MM.1S (cell line): ENCODE data around the gene NOS3.

Experiments used
- DNase-seq: peaks from one replicate; pipeline ENCODE4 v3.0.0-alpha.2; 2015
- H2AFZ ChIP-seq: fragments of 300-600 bp; sonication (generic); 2 replicates; pipeline ENCODE4 v1.6.0; 2016; ENCODE audit warnings: antibody characterized with exemption, low read length
- H3F3A ChIP-seq: fragments of 300-600 bp; sonication (generic); 2 replicates; pipeline ENCODE4 v1.6.1; 2016; ENCODE audit warnings: mild to moderate bottlenecking, antibody characterized with exemption, low read length, moderate library complexity, mixed read lengths; ENCODE audit not compliant: insufficient read depth
- H3K27ac ChIP-seq: fragments of 300-600 bp; sonication (generic); 2 replicates; pipeline ENCODE4 v1.5.1; 2016; ENCODE audit warnings: mild to moderate bottlenecking, low read length
- H3K27me3 ChIP-seq: fragments of 300-600 bp; sonication (generic); replicated peaks from 2 replicates; pipeline ENCODE4 v1.6.0; 2016; ENCODE audit warnings: low read length; ENCODE audit not compliant: insufficient read depth
- H3K36me3 ChIP-seq: fragments of 300-600 bp; sonication (generic); replicated peaks from 2 replicates; pipeline ENCODE4 v1.6.1; 2016; ENCODE audit warnings: mild to moderate bottlenecking, low read length, mixed read lengths; ENCODE audit not compliant: insufficient read depth
- H3K4me1 ChIP-seq: fragments of 300-600 bp; sonication (generic); 2 replicates; pipeline ENCODE4 v1.6.1; 2016; ENCODE audit warnings: low read length, mixed read lengths
- H3K4me2 ChIP-seq: fragments of 300-600 bp; sonication (generic); 2 replicates; pipeline ENCODE4 v1.6.0; 2016; ENCODE audit warnings: low read depth, low read length
- H3K4me3 ChIP-seq: fragments of 300-600 bp; sonication (generic); 2 replicates; pipeline ENCODE4 v1.5.1; 2016; ENCODE audit warnings: low read length, mixed read lengths
- H3K79me2 ChIP-seq: fragments of 300-600 bp; sonication (generic); 2 replicates; pipeline ENCODE4 v1.6.1; 2016; ENCODE audit warnings: mixed run types, low read length, mixed read lengths
- H3K9ac ChIP-seq: fragments of 300-600 bp; sonication (generic); 2 replicates; pipeline ENCODE4 v1.6.1; 2016; ENCODE audit warnings: low read length, mixed read lengths
- H3K9me2 ChIP-seq: fragments of 300-600 bp; sonication (generic); replicated peaks from 2 replicates; pipeline ENCODE4 v1.6.1; 2016; ENCODE audit warnings: mild to moderate bottlenecking, low read length, mixed read lengths; ENCODE audit not compliant: insufficient read depth
- H3K9me3 ChIP-seq: fragments of 300-600 bp; sonication (generic); replicated peaks from 2 replicates; pipeline ENCODE4 v1.6.1; 2016; ENCODE audit warnings: mild to moderate bottlenecking, low read length, mixed read lengths; ENCODE audit not compliant: insufficient read depth
- H4K20me1 ChIP-seq: fragments of 300-600 bp; sonication (generic); 2 replicates; pipeline ENCODE4 v1.6.1; 2016; ENCODE audit warnings: mild to moderate bottlenecking, low read length, moderate library complexity, mixed read lengths; ENCODE audit not compliant: insufficient read depth
- CTCF ChIP-seq: fragments of 300-600 bp; sonication (generic); IDR thresholded peaks from 2 replicates; pipeline ENCODE4 v1.5.1; 2016; ENCODE audit warnings: antibody characterized with exemption, low read length, mixed read lengths
- EZH2 ChIP-seq: fragments of 300-600 bp; sonication (generic); optimal IDR thresholded peaks from 2 replicates; pipeline ENCODE3; 2017; ENCODE audit warnings: low read depth, mild to moderate bottlenecking, antibody characterized with exemption, low read length, mixed read lengths
- EZH2phosphoT487 ChIP-seq: fragments of 300-600 bp; sonication (generic); IDR thresholded peaks from 2 replicates; pipeline ENCODE4 v1.6.1; 2018; ENCODE audit warnings: antibody characterized with exemption, low read length

Gene NOS3

DNA sequence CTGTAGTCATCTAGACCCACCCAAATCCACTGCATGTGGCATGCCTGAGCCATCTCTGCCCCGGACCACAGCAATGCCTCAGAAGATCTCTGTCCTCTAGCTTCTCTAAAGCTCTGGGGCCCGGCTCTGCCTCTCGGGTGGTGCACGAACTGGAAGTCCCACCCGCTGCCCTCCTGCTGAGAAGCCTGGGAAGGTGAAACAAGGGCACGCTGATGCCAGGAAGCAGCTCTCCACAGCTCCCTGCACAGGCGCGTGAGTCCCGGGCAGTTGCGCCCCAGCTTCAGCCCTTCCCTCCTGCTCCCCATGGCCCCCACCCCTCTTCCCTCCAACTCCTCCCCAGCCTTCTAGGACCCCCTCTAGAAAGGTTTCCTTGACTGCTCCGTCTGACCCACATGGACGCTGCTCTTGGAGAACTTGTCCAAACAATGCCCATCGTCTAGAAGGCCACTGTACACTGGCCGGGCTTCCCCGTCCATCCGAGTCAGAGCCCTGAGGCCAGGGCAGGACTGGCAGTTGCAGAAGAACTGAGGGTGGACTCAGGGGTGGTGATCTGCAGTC is 25.5 kb upstream of the NOS3 start:
- Histone ChIP-seq H3K27ac (no peak overlapping the region), H3K27me3 (no peaks in the 10 kb centered on the region), H3K4me1 (no peaks in the 10 kb centered on the region), H3F3A (no peaks in the 10 kb centered on the region), H3K4me3 (no peak overlapping the region), H4K20me1 (no peaks in the 10 kb centered on the region), H3K4me2 (no peak overlapping the region), H3K9me3 (no peaks in the 10 kb centered on the region), H3K9me2 (no peaks in the 10 kb centered on the region), H3K79me2 (no peaks in the 10 kb centered on the region), H3K36me3 (no peaks in the 10 kb centered on the region), H2AFZ (no peak overlapping the region), H3K9ac (no peak overlapping the region)
- TF ChIP-seq EZH2phosphoT487 (no peak), CTCF (no peak)
- no peak for DNase-seq

GRCh38 chr7:150966002-150966401 is 24.8 kb upstream of the NOS3 start:
- Histone ChIP-seq H3K4me2 (no peak overlapping the region), H3K9me2 (no peaks in the 10 kb centered on the region), H2AFZ (no peak overlapping the region), H3K4me3 (no peak overlapping the region), H3K79me2 (no peaks in the 10 kb centered on the region), H3K27ac (no peak overlapping the region), H3K4me1 (no peaks in the 10 kb centered on the region), H3K36me3 (no peaks in the 10 kb centered on the region), H3K9ac (no peak overlapping the region), H3K27me3 (no peaks in the 10 kb centered on the region), H3F3A (no peaks in the 10 kb centered on the region), H3K9me3 (no peaks in the 10 kb centered on the region), H4K20me1 (no peaks in the 10 kb centered on the region)
- TF ChIP-seq EZH2 (no peak), CTCF (peak; percentile 18), EZH2phosphoT487 (no peak)
- no peak for DNase-seq

DNA sequence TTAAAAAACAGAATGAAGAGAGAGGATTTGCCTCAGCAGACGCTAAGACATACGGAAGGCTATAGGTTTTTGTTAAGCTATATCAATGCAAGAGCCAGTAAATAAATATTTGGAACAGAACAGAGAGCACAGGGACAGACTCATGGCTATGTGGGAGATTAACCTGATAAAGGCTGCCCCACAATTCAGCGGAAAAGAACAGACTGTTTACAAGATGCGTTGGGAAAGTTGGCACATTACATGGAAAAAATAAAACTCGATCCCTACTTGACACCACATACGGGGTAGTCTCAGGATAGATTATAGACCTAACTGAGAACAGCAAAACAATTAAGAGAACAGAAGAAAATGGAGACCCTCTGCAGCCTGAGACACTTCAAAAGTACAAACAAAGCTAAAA is 23.5 kb upstream of the NOS3 start:
- Histone ChIP-seq H3K27me3 (no peaks in the 10 kb centered on the region), H3K4me2 (no peak overlapping the region), H3F3A (no peaks in the 10 kb centered on the region), H2AFZ (no peak overlapping the region), H3K4me1 (no peaks in the 10 kb centered on the region), H3K4me3 (no peak overlapping the region), H3K9me3 (no peaks in the 10 kb centered on the region), H4K20me1 (no peaks in the 10 kb centered on the region), H3K9ac (no peak overlapping the region), H3K27ac (no peak overlapping the region), H3K36me3 (no peaks in the 10 kb centered on the region), H3K79me2 (no peaks in the 10 kb centered on the region), H3K9me2 (no peaks in the 10 kb centered on the region)
- DNase-seq, result no peak
- TF ChIP-seq CTCF, result no peak
- TF ChIP-seq EZH2phosphoT487, result no peak
- no peak for TF ChIP-seq EZH2
